ENCODE measurements around the gene AGER.

DNA sequence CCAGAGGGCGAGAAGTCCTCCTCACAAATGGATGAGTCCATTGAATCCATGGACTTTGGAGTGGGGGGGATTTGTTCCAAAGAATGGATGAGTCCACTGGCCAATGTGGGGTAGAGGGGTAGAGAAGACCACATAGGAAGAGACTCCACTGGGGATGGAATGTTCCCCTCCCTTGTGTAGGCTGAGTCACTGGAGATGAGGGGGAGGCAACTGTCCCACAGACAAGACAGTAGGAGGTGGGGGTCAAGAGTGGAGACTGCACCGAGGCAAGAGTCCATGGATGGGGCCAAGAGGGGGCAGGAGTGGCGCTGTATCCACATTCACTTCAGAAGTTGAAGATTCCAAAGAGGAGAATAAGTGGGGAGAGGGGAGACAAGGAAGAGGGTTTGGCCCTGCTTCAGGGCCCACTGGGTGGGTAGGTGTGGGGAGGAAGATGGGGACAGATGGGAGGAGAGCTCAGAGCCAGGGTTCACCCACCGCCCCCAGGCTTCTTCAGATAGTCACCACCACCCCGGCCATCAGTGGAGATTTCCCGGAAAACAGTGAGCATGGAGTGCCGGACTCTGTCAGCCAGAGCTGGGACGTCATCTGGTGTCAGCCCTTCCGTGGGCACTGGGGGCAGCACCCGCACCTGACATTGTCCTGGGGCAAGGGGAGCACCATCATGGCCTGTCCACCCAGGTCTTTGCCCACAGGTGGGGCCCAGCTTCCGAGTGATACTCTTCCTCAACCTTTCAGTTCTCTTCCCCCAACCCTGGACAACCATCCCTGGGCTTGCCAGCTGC, 15.1 kb downstream of the AGER start:
- TF ChIP-seq POLR2A (IDR thresholded peaks at IDR 0.05): no peak
- TF ChIP-seq, protein P1, sequence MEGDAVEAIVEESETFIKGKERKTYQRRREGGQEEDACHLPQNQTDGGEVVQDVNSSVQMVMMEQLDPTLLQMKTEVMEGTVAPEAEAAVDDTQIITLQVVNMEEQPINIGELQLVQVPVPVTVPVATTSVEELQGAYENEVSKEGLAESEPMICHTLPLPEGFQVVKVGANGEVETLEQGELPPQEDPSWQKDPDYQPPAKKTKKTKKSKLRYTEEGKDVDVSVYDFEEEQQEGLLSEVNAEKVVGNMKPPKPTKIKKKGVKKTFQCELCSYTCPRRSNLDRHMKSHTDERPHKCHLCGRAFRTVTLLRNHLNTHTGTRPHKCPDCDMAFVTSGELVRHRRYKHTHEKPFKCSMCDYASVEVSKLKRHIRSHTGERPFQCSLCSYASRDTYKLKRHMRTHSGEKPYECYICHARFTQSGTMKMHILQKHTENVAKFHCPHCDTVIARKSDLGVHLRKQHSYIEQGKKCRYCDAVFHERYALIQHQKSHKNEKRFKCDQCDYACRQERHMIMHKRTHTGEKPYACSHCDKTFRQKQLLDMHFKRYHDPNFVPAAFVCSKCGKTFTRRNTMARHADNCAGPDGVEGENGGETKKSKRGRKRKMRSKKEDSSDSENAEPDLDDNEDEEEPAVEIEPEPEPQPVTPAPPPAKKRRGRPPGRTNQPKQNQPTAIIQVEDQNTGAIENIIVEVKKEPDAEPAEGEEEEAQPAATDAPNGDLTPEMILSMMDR (IDR thresholded peaks at IDR 0.05): no peak
